ENCODE measurements around the gene PLEKHG3. TPM values are rescaled to one million over a fixed set of nuclear protein-coding genes. Genes with fewer than 3 reads are reported as not detected.

Gene PLEKHG3
- total RNA-seq, 2 donors from 2014 or later, result 57.8 to 69.7 TPM

DNA sequence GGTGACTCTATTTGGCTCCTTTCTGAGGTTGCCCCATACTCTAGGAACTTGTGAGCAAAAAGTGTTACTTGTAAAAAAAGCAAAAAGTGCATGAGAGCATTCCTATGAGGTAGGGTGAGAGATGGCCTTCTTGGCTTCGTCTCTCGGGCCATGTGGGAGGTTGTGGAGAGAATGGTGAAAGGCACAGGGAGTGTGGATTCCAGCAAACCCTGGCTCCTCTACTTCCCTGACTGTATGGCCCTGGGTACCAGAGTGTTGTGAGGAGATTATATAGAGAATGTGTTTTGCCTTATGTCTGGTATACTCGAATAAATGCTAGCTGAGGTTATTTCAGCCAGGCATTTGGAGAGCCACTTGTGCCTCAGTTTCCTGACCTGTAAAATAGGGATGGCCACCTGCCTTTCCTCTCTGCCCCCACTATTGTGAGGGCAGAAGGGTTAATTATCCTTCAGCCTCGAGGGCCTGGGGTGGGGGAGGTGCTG is 11.0 kb downstream of the PLEKHG3 start:
- Histone ChIP-seq H3K27ac (peak overlapping the region; percentile 55 to 61), H3K36me3 (no peaks in the 10 kb centered on the region), H3K4me1 (replicated peaks) (peaks cover 16% of the 10 kb centered on the region), H3K9me3 (no peaks in the 10 kb centered on the region), H3K4me3 (no peak overlapping the region), H3K27me3 (replicated peaks; ENCODE audit: insufficient read depth) (no peaks in the 10 kb centered on the region)
- DNase-seq (ENCODE audit: low spot score), result no peak
- intact Hi-C loops (cut with DNase I), result no loop called here
- TF ChIP-seq, protein P1, sequence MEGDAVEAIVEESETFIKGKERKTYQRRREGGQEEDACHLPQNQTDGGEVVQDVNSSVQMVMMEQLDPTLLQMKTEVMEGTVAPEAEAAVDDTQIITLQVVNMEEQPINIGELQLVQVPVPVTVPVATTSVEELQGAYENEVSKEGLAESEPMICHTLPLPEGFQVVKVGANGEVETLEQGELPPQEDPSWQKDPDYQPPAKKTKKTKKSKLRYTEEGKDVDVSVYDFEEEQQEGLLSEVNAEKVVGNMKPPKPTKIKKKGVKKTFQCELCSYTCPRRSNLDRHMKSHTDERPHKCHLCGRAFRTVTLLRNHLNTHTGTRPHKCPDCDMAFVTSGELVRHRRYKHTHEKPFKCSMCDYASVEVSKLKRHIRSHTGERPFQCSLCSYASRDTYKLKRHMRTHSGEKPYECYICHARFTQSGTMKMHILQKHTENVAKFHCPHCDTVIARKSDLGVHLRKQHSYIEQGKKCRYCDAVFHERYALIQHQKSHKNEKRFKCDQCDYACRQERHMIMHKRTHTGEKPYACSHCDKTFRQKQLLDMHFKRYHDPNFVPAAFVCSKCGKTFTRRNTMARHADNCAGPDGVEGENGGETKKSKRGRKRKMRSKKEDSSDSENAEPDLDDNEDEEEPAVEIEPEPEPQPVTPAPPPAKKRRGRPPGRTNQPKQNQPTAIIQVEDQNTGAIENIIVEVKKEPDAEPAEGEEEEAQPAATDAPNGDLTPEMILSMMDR (IDR thresholded peaks at IDR 0.05), result no peak
- TF ChIP-seq POLR2A (IDR thresholded peaks at IDR 0.05), result no peak
- no peak for TF ChIP-seq POLR2AphosphoS5 (IDR thresholded peaks at IDR 0.05)
- WGBS, result 40% methylated on average over 4 of the region's 4 CpGs

DNA sequence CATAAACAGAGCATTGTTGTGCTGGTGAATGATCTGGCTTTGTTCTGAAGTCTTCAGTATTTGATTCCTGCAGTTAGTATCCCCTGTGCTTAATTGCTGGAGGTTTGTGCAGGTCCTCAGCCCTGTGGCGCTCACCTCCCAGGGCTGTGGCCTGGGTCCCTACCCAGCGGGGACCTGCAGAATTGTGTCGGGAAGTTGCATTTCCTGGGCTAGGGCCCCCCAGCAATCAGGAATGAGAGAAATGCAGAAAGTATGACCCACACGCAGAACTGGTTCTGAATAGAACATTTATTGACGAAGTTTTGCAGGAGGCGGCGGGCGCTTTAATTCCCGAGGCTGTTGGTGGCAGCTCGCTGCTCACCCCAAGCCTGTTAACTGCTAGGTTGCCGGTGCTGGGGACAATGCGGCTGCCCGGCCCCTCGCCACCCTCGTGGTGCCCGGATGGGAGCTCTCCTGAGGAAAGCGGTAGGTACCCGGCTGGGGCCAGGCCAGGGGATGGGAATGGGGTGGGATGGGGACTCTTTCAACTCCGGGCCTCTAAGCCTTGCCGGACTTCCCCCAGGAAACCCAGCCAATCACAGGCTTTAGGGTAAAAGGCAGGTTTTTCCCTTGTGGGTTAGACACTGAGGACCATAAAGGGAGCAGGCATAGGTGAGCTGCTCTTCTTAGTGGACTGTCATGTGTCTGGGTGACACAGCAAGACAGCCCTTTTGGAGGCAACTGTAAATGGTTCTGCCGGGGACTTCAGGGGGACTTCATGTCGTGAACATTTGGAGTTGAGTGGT is 11.6 kb downstream of the PLEKHG3 start:
- peak overlapping the region; percentile 12 to 19 for H3K4me3 ChIP-seq

DNA sequence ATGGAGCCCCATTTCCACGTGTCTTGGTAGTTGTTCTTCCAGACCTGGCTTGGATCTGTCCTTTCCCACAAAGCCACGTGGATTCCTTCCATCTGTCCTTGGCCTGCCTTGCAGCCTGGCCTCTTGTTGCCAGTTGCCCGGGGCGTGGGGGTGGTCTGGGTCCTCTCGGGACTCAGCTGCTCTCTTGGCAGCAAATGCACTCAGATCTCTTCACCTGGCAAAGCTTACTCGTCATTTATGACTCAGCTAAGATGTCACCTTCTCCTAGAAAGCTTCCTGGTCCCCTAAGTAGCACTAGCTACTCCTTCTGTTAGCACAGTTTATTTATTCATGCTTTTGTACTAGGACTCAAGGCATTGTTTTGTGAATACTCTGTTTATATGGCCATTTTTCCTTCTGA is 13.6 kb downstream of the PLEKHG3 start:
- WGBS, result 17% methylated on average over 6 of the region's 6 CpGs

More for the DNA sequence above, 11.6 kb downstream of the PLEKHG3 start:
- Histone ChIP-seq H3K27ac (peak overlapping the region; percentile 55 to 61), H3K36me3 (no peaks in the 10 kb centered on the region), H3K27me3 (replicated peaks; ENCODE audit: insufficient read depth) (no peaks in the 10 kb centered on the region), H3K9me3 (no peaks in the 10 kb centered on the region), H3K4me1 (replicated peaks) (peaks cover 16% of the 10 kb centered on the region)
- DNase-seq (ENCODE audit: low spot score), result no peak
- intact Hi-C loops (cut with DNase I), result no loop called here
- no peak for TF ChIP-seq POLR2AphosphoS5 (IDR thresholded peaks at IDR 0.05)
- TF ChIP-seq, protein P1 (IDR thresholded peaks at IDR 0.05), result no peak
- TF ChIP-seq POLR2A (IDR thresholded peaks at IDR 0.05), result no peak
- 7% methylated on average over 22 of the region's 22 CpGs for WGBS

DNA sequence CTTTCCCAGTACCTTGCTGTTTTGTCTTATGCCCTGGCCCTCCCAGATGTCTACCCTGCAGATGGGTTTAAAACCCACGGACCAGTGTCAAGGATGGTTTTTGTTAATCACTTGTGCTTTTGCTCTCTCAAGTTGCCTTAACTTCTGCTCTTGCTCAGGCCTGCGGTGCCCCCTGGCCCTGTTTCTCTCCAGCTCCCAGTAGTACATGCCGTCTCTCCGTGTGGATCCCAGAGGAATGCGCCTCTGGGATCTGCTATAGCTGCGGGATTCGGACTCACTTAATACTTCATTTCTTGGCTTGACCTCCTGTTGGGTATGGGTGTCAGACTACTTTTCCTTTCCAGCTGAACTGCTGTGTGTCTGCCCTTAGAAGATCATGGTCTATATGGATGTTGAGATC is 14.5 kb downstream of the PLEKHG3 start:
- TF ChIP-seq, protein P1 (IDR thresholded peaks at IDR 0.05), result no peak
- TF ChIP-seq POLR2A (IDR thresholded peaks at IDR 0.05), result no peak
- no peak for TF ChIP-seq POLR2AphosphoS5 (IDR thresholded peaks at IDR 0.05)
- intact Hi-C loops (cut with DNase I), result no loop called here
- no peak overlapping the region for H3K4me3 ChIP-seq
- no peaks in the 10 kb centered on the region for H3K9me3 ChIP-seq
- H3K27me3 ChIP-seq (replicated peaks; ENCODE audit: insufficient read depth), result no peaks in the 10 kb centered on the region
- DNase-seq (ENCODE audit: low spot score), result no peak
- H3K36me3 ChIP-seq, result no peaks in the 10 kb centered on the region
- WGBS, result 77% methylated on average over 7 of the region's 7 CpGs
- peaks cover 22% of the 10 kb centered on the region for H3K4me1 ChIP-seq (replicated peaks)
- H3K27ac ChIP-seq, result peak overlapping the region; percentile 55 to 61

More for the DNA sequence above, 13.6 kb downstream of the PLEKHG3 start:
- H3K4me3 ChIP-seq, result no peak overlapping the region
- H3K27ac ChIP-seq, result peak overlapping the region; percentile 55 to 61
- intact Hi-C loops (cut with DNase I), result no loop called here
- no peaks in the 10 kb centered on the region for H3K27me3 ChIP-seq (replicated peaks; ENCODE audit: insufficient read depth)
- TF ChIP-seq POLR2AphosphoS5 (IDR thresholded peaks at IDR 0.05), result peak; percentile 31
- TF ChIP-seq, protein P1 (IDR thresholded peaks at IDR 0.05), result no peak
- peaks cover 22% of the 10 kb centered on the region for H3K4me1 ChIP-seq (replicated peaks)
- peak; percentile 40 for DNase-seq (ENCODE audit: low spot score)
- H3K36me3 ChIP-seq, result no peaks in the 10 kb centered on the region
- no peaks in the 10 kb centered on the region for H3K9me3 ChIP-seq

DNA sequence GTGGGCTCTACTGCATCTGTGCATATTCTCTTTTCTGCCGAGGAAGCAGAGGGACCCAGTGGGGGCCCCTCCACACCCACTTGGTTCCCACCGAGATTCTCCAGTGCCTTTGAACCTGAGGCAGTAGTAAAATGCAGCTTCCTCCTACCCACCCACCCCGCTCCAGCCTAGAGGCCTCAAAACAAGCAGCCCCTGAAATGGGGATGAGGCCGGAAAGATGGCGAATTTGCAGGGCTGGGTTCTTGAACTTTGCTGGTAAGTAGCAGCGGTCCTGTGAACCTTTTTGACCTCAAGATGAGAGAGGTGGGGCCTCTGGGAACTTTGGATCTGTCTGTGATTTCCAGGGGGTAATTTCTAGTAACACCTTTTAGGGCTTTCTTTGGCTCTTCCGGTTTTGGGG is 15.4 kb downstream of the PLEKHG3 start:
- no peaks in the 10 kb centered on the region for H3K36me3 ChIP-seq
- TF ChIP-seq, protein P1 (IDR thresholded peaks at IDR 0.05), result no peak
- TF ChIP-seq POLR2A (IDR thresholded peaks at IDR 0.05), result no peak
- no peak for TF ChIP-seq POLR2AphosphoS5 (IDR thresholded peaks at IDR 0.05)
- intact Hi-C loops (cut with DNase I), result no loop called here
- H3K4me3 ChIP-seq, result no peak overlapping the region
- H3K4me1 ChIP-seq (replicated peaks), result peaks cover 22% of the 10 kb centered on the region
- DNase-seq (ENCODE audit: low spot score), result no peak
- 80% methylated on average over 7 of the region's 7 CpGs for WGBS
- no peaks in the 10 kb centered on the region for H3K27me3 ChIP-seq (replicated peaks; ENCODE audit: insufficient read depth)
- no peak overlapping the region for H3K27ac ChIP-seq
- H3K9me3 ChIP-seq, result no peaks in the 10 kb centered on the region
